Small intestine (tissue), 7 donors: Measurements from ENCODE around the gene ACTL6B. TPM values are rescaled to one million over a fixed set of nuclear protein-coding genes. Genes with fewer than 3 reads are reported as not detected.

Source experiments
- DNase-seq, 2 donors: peaks; one replicate each; pipeline versions ENCODE4 v3.0.0 to v3.0.0-alpha.2; 2013
- FAIRE-seq: peaks from 2 replicates; lab custom pipeline; 2012; peaks lifted over from hg19 to GRCh38; lab: Jason Lieb, UNC
- H3K27ac ChIP-seq, 3 donors: one replicate each; pipeline ENCODE4 v1.5.1; 2013; ENCODE audit warnings: low read length in 2 of 3, mild to moderate bottlenecking in 2 of 3, control low read depth in 1 of 3, inconsistent platforms in 1 of 3, low read depth in 1 of 3, moderate library complexity in 1 of 3
- H3K27me3 ChIP-seq, 3 donors: one replicate each; pipeline ENCODE4 v1.6.1; 2013; ENCODE audit warnings: low read length in 3 of 3, inconsistent platforms in 1 of 3; ENCODE audit not compliant: control insufficient read depth in 3 of 3, insufficient read depth in 3 of 3
- H3K36me3 ChIP-seq, 3 donors: one replicate each; pipeline ENCODE4 v1.6.1; 2013; ENCODE audit warnings: low read length in 3 of 3, inconsistent platforms in 1 of 3, low read depth in 1 of 3, mild to moderate bottlenecking in 1 of 3, moderate library complexity in 1 of 3; ENCODE audit not compliant: control insufficient read depth in 3 of 3, insufficient read depth in 2 of 3
- H3K4me1 ChIP-seq, 3 donors: one replicate each; pipeline ENCODE4 v1.6.1; 2013; ENCODE audit warnings: low read length in 2 of 3, inconsistent platforms in 1 of 3, low read depth in 1 of 3, mild to moderate bottlenecking in 1 of 3, moderate library complexity in 1 of 3; ENCODE audit not compliant: control insufficient read depth in 3 of 3, insufficient read depth in 2 of 3
- H3K4me3 ChIP-seq, 3 donors: one replicate each; pipeline ENCODE4 v1.5.1; 2013; ENCODE audit warnings: low read length in 3 of 3, control low read depth in 1 of 3, inconsistent platforms in 1 of 3, low read depth in 1 of 3, mild to moderate bottlenecking in 1 of 3, moderate library complexity in 1 of 3
- H3K9me3 ChIP-seq, 2 donors: one replicate each; pipeline ENCODE4 v1.6.1; 2013; ENCODE audit warnings: low read depth in 1 of 2, low read length in 1 of 2; ENCODE audit not compliant: control insufficient read depth in 2 of 2, insufficient read depth in 1 of 2
- WGBS, 3 donors: extraction: QIAGEN DNeasy Blood & Tissue Kit; methylation state at CpG; one replicate each; pipeline ENCODE4 v1.1.7; 2013; 5-methylcytosine and 5-hydroxymethylcytosine counted together
- polyA plus RNA-seq, 4 donors: library from polyadenylated mRNA; stranded (reverse) in 3 of 4; unstranded in 1 of 4; fragments of 200-250 nt in 3 of 4; fragments of 120-200 nt in 1 of 4; gene quantifications; one replicate each; pipeline versions ENCODE4 v1.2.1 to v1.2.3, GENCODE V29; 2013
- donor health status: healthy with polysubstance abuse.
- donor health status: control.
- donor health status: control.
- donor health status: Bipolar disorder and iron deficiency.
- donor health status: healthy.

Gene ACTL6B
- polyA plus RNA-seq, 4 donors, result 0.52 to 1.00 TPM; not detected in 2

DNA sequence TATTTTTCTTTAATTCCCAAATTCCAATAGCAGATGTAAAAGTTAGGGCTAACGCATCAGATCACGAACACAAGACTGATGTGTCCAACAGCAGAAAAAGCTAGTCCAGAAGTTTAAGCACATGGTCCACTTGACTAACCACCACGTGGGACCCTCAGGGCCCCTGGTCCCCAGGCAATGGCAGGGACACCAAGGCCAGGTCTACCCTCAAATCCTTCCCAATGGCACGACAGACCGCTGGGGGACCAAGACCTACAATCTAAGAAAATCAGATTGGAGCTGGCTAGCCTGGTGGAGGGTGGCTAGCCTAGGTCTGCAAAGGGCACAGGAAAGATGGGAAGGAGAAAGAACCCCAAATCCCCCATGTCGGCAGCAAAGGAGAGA lies 36.3 kb upstream of the ACTL6B start:
- H3K9me3 ChIP-seq, result no peaks in the 10 kb centered on the region
- H3K27ac ChIP-seq, result no peak overlapping the region
- peak overlapping the region in 2 of 3 donors; percentile 73 to 89 for H3K4me3 ChIP-seq
- H3K27me3 ChIP-seq, result peaks cover 0 to 8% (median 0%) of the 10 kb centered on the region in 3 donors
- 56 to 68% (median 68%) methylated on average over 6 of the region's 6 CpGs for WGBS, 3 donors
- H3K4me1 ChIP-seq, result peaks cover 0 to 24% (median 0%) of the 10 kb centered on the region in 3 donors
- FAIRE-seq (no peak), DNase-seq (no peak)
- H3K36me3 ChIP-seq, result peaks cover 0 to 46% (median 5%) of the 10 kb centered on the region in 3 donors

- H3K27ac ChIP-seq, result no peak overlapping the region
- peak overlapping the region in 1 of 3 donors; percentile 22 for H3K4me3 ChIP-seq
- 31 to 40% (median 39%) methylated on average over 28 of the region's 28 CpGs for WGBS, 3 donors
Observed at GRCh38 chr7:100691676-100692577, 35.7 kb upstream of the ACTL6B start.

DNA sequence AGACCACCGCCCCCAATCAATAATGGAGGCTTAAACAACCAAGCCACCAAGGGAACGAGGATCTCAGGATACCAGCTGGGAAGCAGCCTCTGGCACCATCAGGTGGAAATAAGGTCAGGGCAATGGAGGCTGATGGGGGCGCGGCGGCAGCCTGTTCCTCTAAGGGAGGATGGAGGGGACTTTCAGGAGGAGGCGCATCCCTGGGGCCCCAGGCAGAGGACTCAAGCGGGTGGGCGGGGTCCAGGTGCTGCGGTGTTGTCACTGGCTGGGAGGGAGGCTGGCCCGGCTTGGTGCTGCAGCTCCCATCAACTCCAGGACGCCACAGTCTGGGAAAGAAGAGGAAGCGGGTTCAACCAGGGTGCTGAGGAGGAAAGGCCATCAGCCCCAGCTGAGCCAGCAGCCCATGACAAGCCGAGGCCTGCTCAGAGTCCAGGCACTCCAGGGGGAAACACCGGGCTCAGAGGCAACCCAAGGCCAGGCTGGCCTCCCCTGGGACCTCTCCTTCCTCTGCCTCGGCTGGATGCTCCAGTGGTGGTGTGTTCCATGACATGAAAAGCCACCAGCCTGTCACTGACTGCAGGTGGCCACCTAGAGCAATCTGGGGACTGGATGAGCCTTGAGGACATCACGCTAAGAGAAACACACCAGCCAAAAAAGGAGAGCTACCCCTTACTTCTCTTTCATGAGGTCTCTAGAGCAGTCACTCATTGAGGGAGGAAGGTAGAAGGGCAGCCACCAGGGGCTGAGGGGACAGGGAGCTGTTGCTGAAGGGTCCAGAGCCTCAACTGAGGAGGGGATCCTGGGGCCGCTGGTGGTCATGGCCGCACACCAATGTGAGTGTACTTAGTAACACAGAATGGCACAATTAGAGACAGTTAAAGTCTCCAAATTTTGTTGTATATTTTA lies 33.2 kb upstream of the ACTL6B start:
- no peak for DNase-seq
- no peak overlapping the region for H3K4me3 ChIP-seq
- 83 to 88% (median 87%) methylated on average over 17 to 18 of the region's 18 CpGs for WGBS, 3 donors
- H3K4me1 ChIP-seq, result peaks cover 0 to 19% (median 0%) of the 10 kb centered on the region in 3 donors
- H3K27ac ChIP-seq, result no peak overlapping the region
- FAIRE-seq, result no peak
- peaks cover 9 to 77% (median 11%) of the 10 kb centered on the region in 3 donors for H3K36me3 ChIP-seq
- H3K27me3 ChIP-seq, result no peaks in the 10 kb centered on the region
- H3K9me3 ChIP-seq, result no peaks in the 10 kb centered on the region

More at GRCh38 chr7:100691676-100692577, 35.7 kb upstream of the ACTL6B start:
- Histone ChIP-seq H3K27me3 (peaks cover 0 to 8% (median 0%) of the 10 kb centered on the region in 3 donors), H3K36me3 (peaks cover 0 to 52% (median 5%) of the 10 kb centered on the region in 3 donors), H3K9me3 (no peaks in the 10 kb centered on the region), H3K4me1 (peaks cover 0 to 24% (median 0%) of the 10 kb centered on the region in 3 donors)
- DNase-seq (peak; percentile 74 to 89), FAIRE-seq (no peak)

DNA sequence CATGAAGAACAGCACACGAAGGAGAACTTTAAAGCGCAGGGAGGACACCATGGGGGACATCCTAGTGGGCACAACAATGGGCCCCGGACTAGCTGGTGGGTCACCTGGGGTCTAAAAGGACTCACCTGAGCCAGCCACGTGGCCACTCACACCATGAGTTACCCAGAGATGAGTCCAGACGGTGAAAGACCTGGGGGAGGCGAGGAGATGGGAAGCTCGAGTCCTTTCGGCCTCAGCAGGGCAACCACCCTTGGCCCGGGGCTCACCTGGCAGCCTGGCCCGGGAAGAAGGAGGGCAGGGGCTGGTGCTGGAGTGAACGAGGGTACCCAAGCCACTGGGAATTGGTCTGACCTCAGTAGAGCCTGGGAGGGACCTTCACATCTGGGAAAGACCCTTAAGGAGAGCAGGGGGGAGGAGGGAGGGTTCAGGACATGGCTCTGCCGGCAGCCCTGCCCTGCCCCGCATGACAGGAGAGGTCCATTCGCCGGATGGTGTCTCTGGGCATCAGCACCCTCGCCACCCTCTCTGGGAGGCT lies 32.1 kb upstream of the ACTL6B start:
- no peaks in the 10 kb centered on the region for H3K27me3 ChIP-seq
- no peak for DNase-seq
- no peaks in the 10 kb centered on the region for H3K9me3 ChIP-seq
- no peak overlapping the region for H3K4me3 ChIP-seq
- FAIRE-seq, result no peak
- no peak overlapping the region for H3K27ac ChIP-seq
- WGBS, 3 donors, result 81 to 90% (median 82%) methylated on average over 16 of the region's 16 CpGs
- peaks cover 14 to 88% (median 16%) of the 10 kb centered on the region in 3 donors for H3K36me3 ChIP-seq
- H3K4me1 ChIP-seq, result peaks cover 0 to 18% (median 0%) of the 10 kb centered on the region in 3 donors

GRCh38 chr7:100687751-100688300 lies 31.6 kb upstream of the ACTL6B start:
- WGBS, 3 donors, result 82 to 86% (median 82%) methylated on average over 25 of the region's 25 CpGs
- FAIRE-seq (no peak), DNase-seq (no peak)
- H3K27ac ChIP-seq, result no peak overlapping the region
- peaks cover 0 to 16% (median 0%) of the 10 kb centered on the region in 3 donors for H3K4me1 ChIP-seq
- no peaks in the 10 kb centered on the region for H3K27me3 ChIP-seq
- H3K4me3 ChIP-seq, result no peak overlapping the region
- peaks cover 19 to 93% (median 19%) of the 10 kb centered on the region in 3 donors for H3K36me3 ChIP-seq
- no peaks in the 10 kb centered on the region for H3K9me3 ChIP-seq

DNA sequence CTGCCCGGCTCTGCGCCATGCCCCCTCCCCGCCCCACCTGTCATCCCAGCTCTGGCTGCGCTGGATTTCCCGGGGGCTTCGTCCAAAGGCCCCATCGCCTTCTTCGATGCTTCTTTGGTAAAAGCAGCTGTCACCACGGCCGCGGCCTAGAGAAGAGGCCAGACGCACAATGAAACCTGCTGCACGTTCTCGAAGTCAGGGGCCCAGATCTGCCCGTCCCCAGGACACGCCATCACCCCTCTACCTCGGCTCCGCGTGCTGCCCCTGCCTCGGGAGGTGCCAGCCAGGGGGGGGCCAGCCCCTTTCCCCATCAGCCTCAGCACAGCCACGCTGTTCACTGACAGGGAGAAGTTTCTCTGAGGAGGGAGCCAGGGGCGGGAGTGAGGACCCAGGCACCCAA lies 31.0 kb upstream of the ACTL6B start:
- H3K4me3 ChIP-seq, result no peak overlapping the region
- H3K27ac ChIP-seq, result no peak overlapping the region

GRCh38 chr7:100686822-100687211 lies 30.6 kb upstream of the ACTL6B start:
- no peak for DNase-seq
- Histone ChIP-seq H3K27me3 (no peaks in the 10 kb centered on the region), H3K9me3 (no peaks in the 10 kb centered on the region), H3K4me1 (peaks cover 0 to 6% (median 0%) of the 10 kb centered on the region in 3 donors), H3K36me3 (peaks cover 19 to 94% (median 22%) of the 10 kb centered on the region in 3 donors), H3K27ac (no peak overlapping the region), H3K4me3 (no peak overlapping the region)
- WGBS, 3 donors, result 91 to 93% (median 92%) methylated on average over 13 to 17 of the region's 17 CpGs
- FAIRE-seq, result no peak

More for the DNA sequence above, 31.0 kb upstream of the ACTL6B start:
- Histone ChIP-seq H3K27me3 (no peaks in the 10 kb centered on the region), H3K36me3 (peaks cover 19 to 94% (median 20%) of the 10 kb centered on the region in 3 donors), H3K4me1 (peaks cover 0 to 11% (median 0%) of the 10 kb centered on the region in 3 donors), H3K9me3 (no peaks in the 10 kb centered on the region)
- DNase-seq (no peak), FAIRE-seq (no peak)
- 91 to 96% (median 93%) methylated on average over 18 to 22 of the region's 22 CpGs for WGBS, 3 donors
